Glutamatergic neuron (in vitro differentiated cells): ENCODE data around the gene NKPD1. TPM values are rescaled to one million over a fixed set of nuclear protein-coding genes. Genes with fewer than 3 reads are reported as not detected.

Experiments used
- DNase-seq: peaks from one replicate; pipeline ENCODE4 v3.0.0; 2022
- H3K27ac Mint-ChIP-seq: one replicate; pipeline ENCODE4 v1.8.0; 2020; ENCODE audit warnings: mild to moderate bottlenecking, mixed read lengths, inconsistent platforms; ENCODE audit not compliant: unreplicated experiment
- H3K27me3 Mint-ChIP-seq: one replicate; pipeline ENCODE4 v1.8.0; 2020; ENCODE audit warnings: mild to moderate bottlenecking, moderate library complexity, mixed read lengths, inconsistent platforms; ENCODE audit not compliant: unreplicated experiment
- H3K36me3 Mint-ChIP-seq: one replicate; pipeline ENCODE4 v1.8.0; 2020; ENCODE audit warnings: mild to moderate bottlenecking, mixed read lengths, inconsistent platforms; ENCODE audit not compliant: unreplicated experiment
- H3K4me1 Mint-ChIP-seq: one replicate; pipeline ENCODE4 v1.8.0; 2020; ENCODE audit warnings: mild to moderate bottlenecking, low read depth, mixed read lengths, inconsistent platforms; ENCODE audit not compliant: unreplicated experiment
- H3K4me3 Mint-ChIP-seq: one replicate; pipeline ENCODE4 v1.8.0; 2020; ENCODE audit warnings: mild to moderate bottlenecking, mixed read lengths, inconsistent platforms; ENCODE audit not compliant: unreplicated experiment
- H3K9me3 Mint-ChIP-seq: one replicate; pipeline ENCODE4 v1.8.0; 2020; ENCODE audit warnings: mild to moderate bottlenecking, moderate library complexity, mixed read lengths, inconsistent platforms; ENCODE audit not compliant: unreplicated experiment
- total RNA-seq: library from RNA; stranded (reverse); fragmentation: NEBNext Ultra II Directional; extraction: Animal tissue kit (Norgen Biotek cat#: 25700); gene quantifications from one replicate; pipeline ENCODE4 v1.2.1, GENCODE V29; 2021; ENCODE audit not compliant: unreplicated experiment
- TF ChIP-seq, protein P1 (sequence below): fragments of 200-600 bp; sonication (generic); IDR thresholded peaks from one replicate; pipeline ENCODE4 v1.5.0; 2021; ENCODE audit not compliant: partially characterized antibody, unreplicated experiment

The NKPD1 gene
- total RNA-seq, 1 donor from 2014 or later: 1.2 TPM

GRCh38 chr19:45146741-45147205, 14.0 kb downstream of the NKPD1 start:
- TF ChIP-seq, protein P1, sequence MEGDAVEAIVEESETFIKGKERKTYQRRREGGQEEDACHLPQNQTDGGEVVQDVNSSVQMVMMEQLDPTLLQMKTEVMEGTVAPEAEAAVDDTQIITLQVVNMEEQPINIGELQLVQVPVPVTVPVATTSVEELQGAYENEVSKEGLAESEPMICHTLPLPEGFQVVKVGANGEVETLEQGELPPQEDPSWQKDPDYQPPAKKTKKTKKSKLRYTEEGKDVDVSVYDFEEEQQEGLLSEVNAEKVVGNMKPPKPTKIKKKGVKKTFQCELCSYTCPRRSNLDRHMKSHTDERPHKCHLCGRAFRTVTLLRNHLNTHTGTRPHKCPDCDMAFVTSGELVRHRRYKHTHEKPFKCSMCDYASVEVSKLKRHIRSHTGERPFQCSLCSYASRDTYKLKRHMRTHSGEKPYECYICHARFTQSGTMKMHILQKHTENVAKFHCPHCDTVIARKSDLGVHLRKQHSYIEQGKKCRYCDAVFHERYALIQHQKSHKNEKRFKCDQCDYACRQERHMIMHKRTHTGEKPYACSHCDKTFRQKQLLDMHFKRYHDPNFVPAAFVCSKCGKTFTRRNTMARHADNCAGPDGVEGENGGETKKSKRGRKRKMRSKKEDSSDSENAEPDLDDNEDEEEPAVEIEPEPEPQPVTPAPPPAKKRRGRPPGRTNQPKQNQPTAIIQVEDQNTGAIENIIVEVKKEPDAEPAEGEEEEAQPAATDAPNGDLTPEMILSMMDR: no peak
- Mint-ChIP-seq H3K27me3 (peaks cover 2% of the 10 kb centered on the region), H3K36me3 (no peaks in the 10 kb centered on the region), H3K4me3 (no peak overlapping the region), H3K27ac (no peak overlapping the region), H3K9me3 (peaks cover 15% of the 10 kb centered on the region), H3K4me1 (peaks cover 6% of the 10 kb centered on the region)
- DNase-seq: no peak

- DNase-seq: no peak
- H3K9me3 Mint-ChIP-seq: peaks cover 15% of the 10 kb centered on the region
- peaks cover 2% of the 10 kb centered on the region for H3K27me3 Mint-ChIP-seq
- H3K27ac Mint-ChIP-seq: no peak overlapping the region
- peaks cover 6% of the 10 kb centered on the region for H3K4me1 Mint-ChIP-seq
- no peak overlapping the region for H3K4me3 Mint-ChIP-seq
- TF ChIP-seq, protein P1: no peak
- H3K36me3 Mint-ChIP-seq: no peaks in the 10 kb centered on the region
These were observed 14.5 kb downstream of the NKPD1 start for GRCh38 chr19:45146251-45146650.

- H3K27ac Mint-ChIP-seq: no peak overlapping the region
- TF ChIP-seq, protein P1: no peak
- H3K4me1 Mint-ChIP-seq: peaks cover 6% of the 10 kb centered on the region
- H3K36me3 Mint-ChIP-seq: no peaks in the 10 kb centered on the region
- H3K4me3 Mint-ChIP-seq: no peak overlapping the region
- DNase-seq: no peak
- peaks cover 2% of the 10 kb centered on the region for H3K27me3 Mint-ChIP-seq
- H3K9me3 Mint-ChIP-seq: peaks cover 15% of the 10 kb centered on the region
These were observed 15.3 kb downstream of the NKPD1 start for GRCh38 chr19:45145270-45146189.

GRCh38 chr19:45144431-45145269, 16.1 kb downstream of the NKPD1 start:
- Mint-ChIP-seq H3K36me3 (no peaks in the 10 kb centered on the region), H3K4me3 (no peak overlapping the region), H3K27me3 (peaks cover 2% of the 10 kb centered on the region), H3K4me1 (peaks cover 6% of the 10 kb centered on the region), H3K27ac (no peak overlapping the region), H3K9me3 (peaks cover 15% of the 10 kb centered on the region)
- TF ChIP-seq, protein P1: no peak
- no peak for DNase-seq
